GM12892 (cell line): ENCODE measurements around the gene PAN3.

Experiments used
- DNase-seq: peaks from one replicate; pipeline ENCODE4 v3.0.0; 2011; ENCODE audit not compliant: insufficient read length
- FAIRE-seq: peaks from 2 replicates; lab custom pipeline; 2011; peaks lifted over from hg19 to GRCh38; lab: Jason Lieb, UNC
- POLR2A ChIP-seq: IDR thresholded peaks from 2 replicates; pipeline ENCODE4 v1.6.1; 2011; ENCODE audit warnings: low read depth, low read length, control low read depth
- POLR2AphosphoS5 ChIP-seq: IDR thresholded peaks from 2 replicates; pipeline ENCODE4 v1.6.1; 2011; ENCODE audit warnings: low read depth, low read length, control low read depth
- TAF1 ChIP-seq: IDR thresholded peaks from 2 replicates; pipeline ENCODE4 v1.6.1; 2011; ENCODE audit warnings: low read depth, mild to moderate bottlenecking, control low read depth, low read length, borderline replicate concordance

The PAN3 gene

GRCh38 chr13:28320209-28320608 lies 181.9 kb downstream of the PAN3 start:
- DNase-seq (no peak), FAIRE-seq (no peak)
- TF ChIP-seq POLR2AphosphoS5 (no peak), POLR2A (no peak), TAF1 (no peak)

- FAIRE-seq (no peak), DNase-seq (no peak)
- TF ChIP-seq TAF1 (no peak), POLR2A (no peak), POLR2AphosphoS5 (no peak)
Observed at GRCh38 chr13:28320884-28321574, 182.7 kb downstream of the PAN3 start.

DNA sequence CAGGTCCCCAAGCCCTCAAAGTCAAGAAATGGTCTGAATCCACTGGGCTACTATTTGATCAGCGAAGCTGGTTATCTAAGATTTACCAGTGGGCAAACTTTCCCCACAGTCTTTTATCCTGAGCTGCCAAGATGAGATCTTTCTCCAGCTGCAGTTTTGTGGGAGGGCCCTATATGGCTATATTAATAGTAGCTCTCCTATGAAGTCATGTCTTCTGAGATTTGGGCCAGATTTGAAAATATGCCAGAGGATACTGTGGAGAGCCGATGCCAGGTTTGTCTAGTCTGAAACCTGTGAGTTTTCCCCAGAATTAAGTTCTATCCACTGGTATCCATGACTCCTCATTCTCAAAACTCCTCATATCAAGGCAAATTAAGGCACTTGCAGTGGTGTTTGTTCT lies 183.4 kb downstream of the PAN3 start:
- no peak for DNase-seq
- TF ChIP-seq TAF1 (no peak), POLR2A (no peak), POLR2AphosphoS5 (no peak)
- no peak for FAIRE-seq

GRCh38 chr13:28322256-28322905 lies 184.0 kb downstream of the PAN3 start:
- DNase-seq, result no peak
- TF ChIP-seq POLR2A, result no peak
- TF ChIP-seq POLR2AphosphoS5, result no peak
- no peak for TF ChIP-seq TAF1
- no peak for FAIRE-seq

GRCh38 chr13:28324181-28324789 lies 185.9 kb downstream of the PAN3 start:
- DNase-seq (peak; percentile 39), FAIRE-seq (peak; percentile 85)
- TF ChIP-seq TAF1, result no peak
- no peak for TF ChIP-seq POLR2A
- TF ChIP-seq POLR2AphosphoS5, result no peak

- FAIRE-seq, result no peak
- TF ChIP-seq POLR2A (no peak), TAF1 (no peak), POLR2AphosphoS5 (no peak)
- DNase-seq, result no peak
Observed at GRCh38 chr13:28325022-28325421, 186.7 kb downstream of the PAN3 start.

- FAIRE-seq (no peak), DNase-seq (no peak)
- TF ChIP-seq POLR2A (no peak), POLR2AphosphoS5 (no peak), TAF1 (no peak)
Observed at GRCh38 chr13:28326056-28326455, 187.7 kb downstream of the PAN3 start.

DNA sequence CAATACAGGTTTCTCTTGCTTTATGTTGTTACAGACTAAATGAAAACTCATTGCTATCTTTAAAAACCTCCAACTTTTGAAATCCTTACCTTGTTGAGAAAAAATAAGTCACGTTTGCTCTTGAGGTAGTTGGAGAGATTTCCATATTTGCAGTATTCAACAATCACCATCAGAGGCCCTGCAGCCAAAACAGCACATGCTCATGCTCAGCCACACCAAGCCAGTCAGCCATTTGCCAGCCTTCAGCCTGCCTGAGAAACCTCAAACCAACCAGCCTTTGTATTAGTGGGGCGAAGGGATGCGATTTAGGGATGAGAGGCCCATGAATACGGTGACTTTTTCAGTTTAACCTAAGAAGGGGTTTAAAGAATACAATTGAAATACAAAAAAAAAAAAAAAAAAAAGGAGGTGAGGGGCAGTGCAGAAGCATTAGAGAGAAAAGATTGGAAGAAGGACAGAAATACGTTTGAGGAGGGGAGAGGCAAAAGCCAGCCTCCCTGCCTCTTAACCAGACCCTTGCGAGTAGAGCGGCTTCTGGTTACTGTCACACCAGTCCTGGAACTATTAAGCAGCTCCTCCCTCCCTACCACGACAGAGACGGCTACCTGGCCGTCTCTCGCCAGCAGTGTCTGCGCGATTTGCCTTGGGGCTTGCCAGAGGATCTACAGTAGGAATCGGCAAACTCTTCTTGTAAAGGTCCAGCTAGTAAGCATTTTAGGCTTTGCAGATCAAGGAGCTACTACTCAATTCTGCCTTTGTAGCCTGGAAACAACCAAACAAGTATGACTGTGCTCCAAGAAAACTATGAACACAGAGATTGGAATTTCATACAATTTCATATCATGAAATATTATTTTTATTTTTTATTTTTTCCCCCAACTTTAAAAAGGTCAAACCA lies 189.3 kb downstream of the PAN3 start:
- no peak for FAIRE-seq
- no peak for DNase-seq
- TF ChIP-seq POLR2AphosphoS5 (no peak), TAF1 (no peak), POLR2A (no peak)

DNA sequence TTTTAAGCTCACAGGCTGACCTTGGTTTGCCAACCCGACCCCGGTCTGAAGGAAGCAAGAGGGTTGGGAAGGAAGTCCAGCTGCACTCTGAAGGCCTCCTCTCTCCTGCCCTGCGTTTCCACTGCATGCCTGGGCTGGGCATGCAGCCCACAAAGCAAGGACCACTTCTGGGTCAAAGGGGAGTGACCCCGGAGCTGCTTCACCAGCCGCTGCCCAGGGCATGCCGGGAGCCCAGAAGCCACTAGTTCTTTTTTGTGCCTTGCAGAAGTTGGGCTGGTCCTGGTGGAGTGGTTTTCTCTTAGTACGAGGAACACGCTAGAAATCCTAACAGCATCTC lies 189.9 kb downstream of the PAN3 start:
- FAIRE-seq (no peak), DNase-seq (no peak)
- TF ChIP-seq POLR2A (no peak), TAF1 (no peak)

- TF ChIP-seq POLR2AphosphoS5 (no peak), POLR2A (no peak), TAF1 (no peak)
- no peak for FAIRE-seq
- DNase-seq, result no peak
Observed at GRCh38 chr13:28329395-28330158, 191.2 kb downstream of the PAN3 start.

GRCh38 chr13:28333204-28333881 lies 195.0 kb downstream of the PAN3 start:
- no peak for FAIRE-seq

More at GRCh38 chr13:28333204-28333881, 195.0 kb downstream of the PAN3 start:
- DNase-seq, result no peak
- TF ChIP-seq POLR2AphosphoS5, result no peak
